ENCODE measurements around the gene ATF7IP2. TPM values are rescaled to one million over a fixed set of nuclear protein-coding genes. Genes with fewer than 3 reads are reported as not detected.
"Not testable (repeated sequence)": the region's sequence is repeated elsewhere in the genome, so short reads cannot be mapped to it uniquely, and the experiment has no call there.

Gene ATF7IP2
- total RNA-seq, 1 donor from 2014 or later, result 43.0 TPM

DNA sequence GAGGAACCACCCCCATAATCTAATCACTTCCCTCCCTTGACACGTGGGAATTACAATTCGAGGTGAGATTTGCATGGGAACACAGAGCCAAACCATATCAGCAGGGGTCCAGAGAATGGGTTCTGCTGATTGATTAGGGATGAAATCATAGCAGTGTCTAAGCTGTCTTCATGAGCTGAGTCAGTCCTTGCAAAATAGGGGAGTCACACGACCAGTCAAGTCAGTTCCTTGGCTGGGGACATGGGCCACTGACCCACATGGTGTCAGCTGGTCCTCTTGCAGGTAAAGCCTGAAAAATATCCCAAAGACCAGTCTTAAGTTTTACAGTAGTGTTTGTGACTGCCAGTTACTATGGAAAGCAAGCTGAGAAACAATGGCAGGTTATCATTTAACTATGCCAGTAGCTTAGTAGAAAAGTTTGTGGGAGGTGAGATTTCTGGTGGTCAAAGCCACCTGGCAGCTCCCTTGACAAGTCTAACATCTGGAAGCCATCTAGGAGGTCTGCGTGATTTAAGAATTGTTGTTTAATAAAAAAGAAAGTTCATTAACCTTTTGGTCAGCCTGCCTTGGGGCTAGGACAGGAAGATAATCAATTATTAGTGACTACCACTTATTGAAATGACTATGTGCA, 15.7 kb upstream of the ATF7IP2 start:
- DNase-seq (ENCODE audit: missing footprints) (no peak), ATAC-seq (no peak)
- intact Hi-C loops (cut with DNase I), result no loop called here

DNA sequence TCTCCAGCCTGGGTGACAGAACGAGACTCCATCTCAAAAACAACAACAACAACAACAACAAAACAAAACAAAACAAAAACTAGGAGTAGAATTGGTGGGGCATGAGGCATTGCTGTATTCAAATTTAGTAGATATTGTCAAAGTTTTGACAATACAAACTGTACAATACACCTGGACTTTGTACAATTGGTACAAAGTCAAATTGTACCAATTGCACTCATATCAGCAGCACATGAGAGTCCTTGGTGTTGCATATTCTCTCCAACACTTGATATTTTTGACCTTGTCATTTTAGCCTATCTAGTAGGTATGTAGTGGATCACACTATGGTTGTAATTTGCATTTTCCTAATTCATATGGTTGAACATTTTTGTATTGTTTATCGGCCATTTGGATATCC, 14.3 kb upstream of the ATF7IP2 start:
- no peak for DNase-seq (ENCODE audit: missing footprints)
- ATAC-seq, result no peak
- intact Hi-C loops (cut with DNase I), result no loop called here

- ATAC-seq (no peak), DNase-seq (ENCODE audit: missing footprints) (no peak)
- intact Hi-C loops (cut with DNase I), result no loop called here
These were observed 12.3 kb upstream of the ATF7IP2 start for GRCh38 chr16:10373556-10373955.

- ATAC-seq, result no peak
- intact Hi-C loops (cut with DNase I), result no loop called here
- no peak for DNase-seq (ENCODE audit: missing footprints)
These were observed 9.6 kb upstream of the ATF7IP2 start for GRCh38 chr16:10376229-10376628.

GRCh38 chr16:10383626-10384025, 2.2 kb upstream of the ATF7IP2 start:
- intact Hi-C loops (cut with DNase I), result no loop called here

DNA sequence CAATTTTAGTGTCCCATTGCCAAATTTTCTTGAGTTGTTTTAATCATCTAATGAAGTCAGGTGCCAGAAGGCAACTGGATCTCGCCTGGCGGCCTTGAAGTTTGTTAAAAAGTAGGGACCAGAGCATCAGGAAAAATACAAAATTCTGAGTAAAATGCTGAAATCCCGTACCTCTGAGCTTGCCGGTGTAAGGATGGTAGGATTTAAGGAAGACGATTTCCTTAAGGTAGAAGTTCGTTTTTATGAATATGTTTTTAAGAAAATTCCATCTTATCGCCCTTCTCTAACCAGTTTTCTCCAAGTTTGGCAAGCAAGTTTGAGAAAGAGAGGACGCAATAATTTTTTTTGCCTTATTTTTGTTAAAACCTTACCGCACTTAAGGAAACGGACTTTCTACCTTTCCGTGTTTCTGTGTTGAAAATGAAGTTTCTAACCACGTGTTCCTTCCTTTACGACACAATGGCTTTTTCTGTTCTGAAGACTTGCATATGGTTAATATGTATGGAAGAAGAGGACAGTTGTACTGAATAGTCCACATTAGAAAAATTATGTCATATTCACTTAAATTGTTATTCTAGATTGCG, 748 bp downstream of the ATF7IP2 start:
- DNase-seq (ENCODE audit: missing footprints), result no peak
- ATAC-seq, result no peak
- intact Hi-C loops (cut with DNase I), result loop anchor here (5.0 kb wide), 1 partner anchor 69 kb away; no protein-coding TSS in a partner anchor

More at GRCh38 chr16:10383626-10384025, 2.2 kb upstream of the ATF7IP2 start:
- no peak for DNase-seq (ENCODE audit: missing footprints)
- no peak for ATAC-seq

DNA sequence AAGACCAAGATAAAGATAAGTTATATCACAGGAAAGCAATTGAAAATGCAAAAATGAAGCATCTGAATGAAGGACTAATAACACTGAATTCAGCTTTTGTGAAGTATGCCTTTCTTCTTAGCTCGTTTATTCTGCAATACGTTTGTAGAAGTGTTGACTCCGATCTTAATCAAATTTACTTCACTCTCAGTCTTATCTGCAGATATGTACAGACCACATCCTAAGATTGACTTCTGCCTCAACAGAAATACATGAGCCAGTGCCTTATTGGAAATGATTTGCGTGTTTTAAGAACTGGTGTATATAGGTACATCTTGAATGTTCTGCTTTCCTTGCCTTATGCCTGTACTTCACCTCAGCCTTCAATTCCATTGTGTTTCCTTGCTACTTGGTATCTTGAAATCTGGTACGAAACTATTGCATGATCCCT, 1.3 kb downstream of the ATF7IP2 start:
- intact Hi-C loops (cut with DNase I), result loop anchor here (5.0 kb wide), 1 partner anchor 70 kb away; no protein-coding TSS in a partner anchor
- DNase-seq (ENCODE audit: missing footprints) (no peak), ATAC-seq (no peak)

DNA sequence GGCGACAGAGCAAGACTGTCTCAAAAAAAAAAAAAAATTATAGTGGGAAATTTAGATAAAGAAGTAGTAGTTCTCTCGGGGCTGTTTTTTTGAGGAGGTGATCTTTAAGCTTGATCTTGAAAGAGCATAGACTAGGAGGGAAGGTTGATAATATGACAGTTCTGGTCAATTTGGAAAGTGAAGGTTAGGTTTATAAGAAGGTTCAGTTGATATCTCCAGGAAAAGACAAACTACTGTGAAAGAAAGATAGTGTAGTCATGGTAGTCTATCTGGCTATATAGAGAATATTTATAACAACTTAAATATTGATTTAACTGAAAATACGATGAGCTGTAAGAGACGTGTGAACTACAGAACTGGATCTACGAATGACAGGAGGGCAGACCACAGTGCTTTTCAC, 3.1 kb downstream of the ATF7IP2 start:
- DNase-seq (ENCODE audit: missing footprints), result no peak
- intact Hi-C loops (cut with DNase I), result loop anchor here (5.0 kb wide), 1 partner anchor 72 kb away; no protein-coding TSS in a partner anchor
- no peak for ATAC-seq

DNA sequence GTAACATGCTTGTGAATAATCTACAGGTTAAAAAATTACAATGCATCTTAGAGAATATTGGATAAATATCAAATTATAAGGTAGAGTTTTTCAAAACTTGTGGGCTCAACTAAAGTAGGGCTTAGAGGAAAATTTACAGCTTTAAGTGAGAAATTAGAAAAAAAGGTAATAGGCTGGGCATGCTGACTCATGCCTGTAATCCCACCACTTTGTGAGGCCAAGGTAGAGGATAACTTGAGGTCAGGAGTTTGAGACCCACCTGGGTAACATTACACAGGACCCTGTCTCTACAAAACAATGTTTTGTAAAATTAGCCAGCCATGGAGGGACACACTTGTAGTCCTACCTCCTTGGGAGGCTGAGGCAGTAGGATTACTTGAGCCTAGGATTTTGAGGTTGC, 4.5 kb downstream of the ATF7IP2 start:
- DNase-seq (ENCODE audit: missing footprints) (no peak), ATAC-seq (no peak)
- intact Hi-C loops (cut with DNase I), result no loop called here

- no peak for ATAC-seq
- no peak for DNase-seq (ENCODE audit: missing footprints)
- intact Hi-C loops (cut with DNase I), result no loop called here
These were observed 5.0 kb downstream of the ATF7IP2 start for GRCh38 chr16:10390867-10391266.

- intact Hi-C loops (cut with DNase I), result no loop called here
- ATAC-seq (no peak), DNase-seq (ENCODE audit: missing footprints) (no peak)
These were observed 5.5 kb downstream of the ATF7IP2 start for GRCh38 chr16:10391339-10391738.

GRCh38 chr16:10402975-10403374, 17.1 kb downstream of the ATF7IP2 start:
- DNase-seq (ENCODE audit: missing footprints), result no peak
- intact Hi-C loops (cut with DNase I), result no loop called here
- no peak for ATAC-seq

DNA sequence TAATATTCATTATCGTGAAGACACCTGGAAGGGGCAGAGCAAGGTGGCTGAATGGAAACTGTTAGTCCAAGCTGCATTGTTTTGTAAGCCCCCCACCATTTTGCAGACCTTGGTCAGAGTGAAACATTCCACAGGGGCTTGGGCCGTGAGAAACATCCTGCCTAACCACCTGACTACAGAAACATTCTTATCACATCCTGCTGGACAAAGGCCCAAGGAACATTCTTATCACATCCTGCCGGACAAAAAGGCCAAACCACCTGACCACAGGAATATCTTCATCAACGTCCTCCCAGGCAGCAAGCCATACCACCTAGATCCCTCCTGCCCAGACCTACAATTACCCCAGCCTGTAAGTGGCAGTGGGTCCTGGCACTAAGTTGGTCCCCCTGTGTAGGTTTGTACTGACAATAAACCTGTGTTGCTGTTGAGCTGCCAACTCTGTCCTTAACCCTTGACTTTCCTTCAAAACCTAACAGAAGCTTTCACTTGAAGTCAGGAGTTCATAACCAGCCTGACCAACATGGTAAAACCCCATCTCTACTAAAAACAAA, 19.6 kb downstream of the ATF7IP2 start:
- intact Hi-C loops (cut with DNase I), result no loop called here
- ATAC-seq (peak; percentile 44), DNase-seq (ENCODE audit: missing footprints) (no peak)

- ATAC-seq, result no peak
- DNase-seq (ENCODE audit: missing footprints), result no peak
- intact Hi-C loops (cut with DNase I), result no loop called here
These were observed 23.0 kb downstream of the ATF7IP2 start for GRCh38 chr16:10408824-10409381.

- ATAC-seq; intact Hi-C loops (cut with DNase I); DNase-seq (ENCODE audit: missing footprints): not testable (repeated sequence)
These were observed 23.9 kb downstream of the ATF7IP2 start for GRCh38 chr16:10409713-10410112.

DNA sequence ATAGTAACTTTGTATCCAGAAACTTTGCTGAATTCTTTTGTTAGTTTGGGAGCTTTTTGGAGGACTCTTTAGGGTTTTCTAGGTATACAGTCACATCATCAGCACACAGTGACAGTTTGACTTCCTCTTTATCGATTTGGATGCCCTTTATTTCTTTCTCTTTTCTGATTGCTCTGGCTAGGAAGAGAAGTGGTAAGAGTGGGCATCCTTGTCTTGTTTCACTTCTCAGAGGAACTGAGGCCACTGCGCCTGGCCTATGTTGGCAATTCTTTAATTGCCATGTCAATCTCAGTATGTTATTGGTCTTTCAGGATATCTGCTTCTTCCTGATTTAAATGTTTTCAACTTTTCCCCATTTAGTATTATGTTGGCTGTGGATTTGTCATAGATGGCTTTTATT, 24.6 kb downstream of the ATF7IP2 start:
- intact Hi-C loops (cut with DNase I), result no loop called here
- ATAC-seq (no peak), DNase-seq (ENCODE audit: missing footprints) (no peak)

DNA sequence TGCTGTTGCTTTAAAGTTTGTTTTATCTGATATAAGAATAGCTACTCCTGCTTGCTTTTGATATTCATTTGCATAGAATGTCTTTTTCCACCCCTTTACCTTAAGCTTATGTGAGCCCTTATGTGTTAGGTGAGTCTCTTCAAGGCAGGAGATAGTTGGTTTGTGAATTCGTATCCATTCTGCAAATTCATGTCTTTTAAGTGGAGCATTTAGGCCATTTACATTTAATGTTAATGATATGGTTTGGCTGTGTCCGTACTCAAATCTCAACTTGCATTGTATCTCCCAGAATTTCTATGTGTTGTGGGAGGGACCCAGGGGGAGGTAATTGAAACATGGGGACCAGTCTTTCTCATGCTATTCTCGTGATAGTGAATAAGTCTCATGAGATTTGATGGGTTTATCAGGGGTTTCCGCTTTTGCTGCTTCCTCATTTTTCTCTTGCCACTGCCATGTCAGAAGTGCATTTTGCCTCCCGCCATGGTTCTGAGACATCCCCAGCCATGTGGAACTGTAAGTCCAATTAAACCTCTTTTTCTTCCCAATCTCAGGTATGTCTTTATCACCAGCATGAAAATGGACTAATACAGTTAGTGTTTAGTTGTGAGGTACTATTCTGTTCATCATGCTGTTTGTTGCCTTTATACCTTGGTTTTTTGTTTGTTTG, 27.2 kb downstream of the ATF7IP2 start:
- intact Hi-C loops (cut with DNase I), result no loop called here

GRCh38 chr16:10418204-10418603, 32.3 kb downstream of the ATF7IP2 start:
- ATAC-seq; DNase-seq (ENCODE audit: missing footprints); intact Hi-C loops (cut with DNase I): not testable (repeated sequence)

More for the DNA sequence above, 27.2 kb downstream of the ATF7IP2 start:
- ATAC-seq (no peak), DNase-seq (ENCODE audit: missing footprints) (no peak)

GRCh38 chr16:10419701-10420100, 33.8 kb downstream of the ATF7IP2 start:
- DNase-seq (ENCODE audit: missing footprints), result no peak
- intact Hi-C loops (cut with DNase I), result no loop called here
- no peak for ATAC-seq

Data from Right ventricle myocardium inferior (tissue), 1 donor.